ENCODE results near the gene RBCK1.

DNA sequence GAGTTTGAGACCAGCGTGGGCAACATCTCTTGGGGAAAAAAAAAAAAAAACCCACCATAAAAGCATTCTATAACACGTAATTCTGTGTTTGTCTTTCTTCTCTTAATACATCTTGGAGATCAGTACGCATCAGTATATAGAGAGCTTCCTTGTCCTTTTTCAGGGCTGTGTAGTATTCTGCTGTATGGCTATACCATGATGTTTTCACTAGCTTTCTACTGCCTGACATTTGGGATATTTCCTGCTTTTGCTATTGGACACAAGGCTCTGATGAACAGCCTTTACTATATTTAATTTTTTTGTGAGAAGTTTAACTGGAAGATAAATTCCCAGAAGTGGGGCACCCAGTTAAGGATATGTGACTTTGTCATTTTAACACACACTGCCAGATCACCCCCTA lies 20.6 kb upstream of the RBCK1 start:
- TF ChIP-seq, protein P1, sequence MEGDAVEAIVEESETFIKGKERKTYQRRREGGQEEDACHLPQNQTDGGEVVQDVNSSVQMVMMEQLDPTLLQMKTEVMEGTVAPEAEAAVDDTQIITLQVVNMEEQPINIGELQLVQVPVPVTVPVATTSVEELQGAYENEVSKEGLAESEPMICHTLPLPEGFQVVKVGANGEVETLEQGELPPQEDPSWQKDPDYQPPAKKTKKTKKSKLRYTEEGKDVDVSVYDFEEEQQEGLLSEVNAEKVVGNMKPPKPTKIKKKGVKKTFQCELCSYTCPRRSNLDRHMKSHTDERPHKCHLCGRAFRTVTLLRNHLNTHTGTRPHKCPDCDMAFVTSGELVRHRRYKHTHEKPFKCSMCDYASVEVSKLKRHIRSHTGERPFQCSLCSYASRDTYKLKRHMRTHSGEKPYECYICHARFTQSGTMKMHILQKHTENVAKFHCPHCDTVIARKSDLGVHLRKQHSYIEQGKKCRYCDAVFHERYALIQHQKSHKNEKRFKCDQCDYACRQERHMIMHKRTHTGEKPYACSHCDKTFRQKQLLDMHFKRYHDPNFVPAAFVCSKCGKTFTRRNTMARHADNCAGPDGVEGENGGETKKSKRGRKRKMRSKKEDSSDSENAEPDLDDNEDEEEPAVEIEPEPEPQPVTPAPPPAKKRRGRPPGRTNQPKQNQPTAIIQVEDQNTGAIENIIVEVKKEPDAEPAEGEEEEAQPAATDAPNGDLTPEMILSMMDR (conservative IDR thresholded peaks at IDR 0.05): no peak
- no peak for TF ChIP-seq ZFX (IDR thresholded peaks at IDR 0.05)
